GM12891 (cell line): ENCODE results near the gene BEND3.
A peak's percentile ranks its signal among the peaks of the same experiment; 100 is the strongest.

Experiments
- DNase-seq: peaks from one replicate; pipeline ENCODE4 v3.0.0; 2011; ENCODE audit warnings: low spot score; ENCODE audit not compliant: insufficient read length
- FAIRE-seq: peaks from 2 replicates; lab custom pipeline; 2011; peaks lifted over from hg19 to GRCh38; lab: Jason Lieb, UNC
- PAX5 ChIP-seq: IDR thresholded peaks from 2 replicates; pipeline ENCODE4 v1.6.1; 2011; ENCODE audit warnings: low read length, moderate library complexity, mild to moderate bottlenecking; ENCODE audit not compliant: insufficient read depth, severe bottlenecking
- POLR2A ChIP-seq: IDR thresholded peaks from 2 replicates; pipeline ENCODE4 v1.6.1; 2011; ENCODE audit warnings: low read depth, low read length, control low read depth
- POLR2AphosphoS5 ChIP-seq: IDR thresholded peaks from 2 replicates; pipeline ENCODE4 v1.6.1; 2011; ENCODE audit warnings: low read depth, low read length, control low read depth
- POU2F2 ChIP-seq: IDR thresholded peaks from 2 replicates; pipeline ENCODE4 v1.6.1; 2011; ENCODE audit warnings: low read depth, mild to moderate bottlenecking, control low read depth, low read length, moderate library complexity
- SPI1 ChIP-seq: IDR thresholded peaks from 2 replicates; pipeline ENCODE4 v1.6.1; 2011; ENCODE audit warnings: low read depth, low read length, control low read depth
- TAF1 ChIP-seq: IDR thresholded peaks from 2 replicates; pipeline ENCODE4 v1.6.1; 2011; ENCODE audit warnings: low read depth, low read length, control low read depth

Gene BEND3

DNA sequence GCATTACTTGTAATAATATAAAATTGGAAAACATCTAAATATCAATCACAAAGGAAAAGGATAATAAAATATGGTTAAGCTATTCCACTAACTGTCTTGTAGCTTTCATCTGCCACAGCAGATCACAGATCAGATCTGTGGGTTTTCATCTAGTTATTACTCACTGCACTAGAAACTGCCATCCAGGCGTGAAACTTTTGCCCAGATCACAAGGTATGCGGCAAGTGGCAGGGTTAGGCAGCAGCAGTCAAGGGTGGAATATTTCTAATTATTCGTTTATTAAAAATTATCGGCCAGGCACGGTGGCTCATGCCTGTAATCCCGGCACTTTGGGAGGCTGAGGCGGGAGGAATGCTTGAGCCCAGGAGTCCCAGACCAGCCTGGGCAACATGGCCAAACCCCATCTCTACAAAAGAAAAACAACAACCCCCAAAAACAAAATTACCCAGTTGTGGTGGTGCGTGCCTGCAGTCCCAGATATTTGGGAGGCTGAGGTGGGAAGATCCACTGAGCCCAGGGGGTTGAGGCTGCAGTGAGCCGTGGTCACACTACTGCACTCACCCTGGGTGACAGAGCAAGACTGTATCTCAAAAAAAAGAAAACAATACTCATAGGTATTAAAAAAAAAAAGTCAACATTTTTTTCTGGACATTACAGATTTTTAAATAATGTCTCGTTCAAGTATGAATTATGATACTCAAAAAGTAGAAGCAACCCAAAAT lies 32.1 kb downstream of the BEND3 start:
- peak; percentile 82 for FAIRE-seq
- no peak for TF ChIP-seq POLR2AphosphoS5
- TF ChIP-seq POLR2A, result no peak
- peak; percentile 90 for TF ChIP-seq PAX5
- TF ChIP-seq TAF1, result no peak
- no peak for TF ChIP-seq POU2F2
- TF ChIP-seq SPI1, result no peak
- no peak for DNase-seq

DNA sequence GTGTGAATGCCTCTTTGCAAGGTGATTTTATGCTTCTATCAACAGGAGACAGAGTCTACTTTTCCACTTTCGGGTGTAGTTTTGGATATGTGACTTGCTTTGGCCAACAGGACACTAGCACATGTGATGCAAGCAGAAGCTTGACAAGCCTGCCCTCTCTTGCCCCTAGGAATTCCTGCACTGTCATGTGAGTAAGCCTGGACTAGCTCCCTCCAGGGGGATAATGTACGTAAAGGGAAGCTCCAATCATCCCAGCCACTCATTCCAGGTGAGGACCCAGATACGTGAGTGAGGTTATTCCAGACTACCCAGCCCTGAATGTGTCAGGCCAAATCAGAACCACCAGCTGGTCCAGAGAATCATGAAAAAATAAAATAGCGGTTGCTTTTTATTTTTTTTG lies 33.3 kb downstream of the BEND3 start:
- DNase-seq (no peak), FAIRE-seq (peak; percentile 31)
- TF ChIP-seq SPI1 (no peak), TAF1 (no peak)

DNA sequence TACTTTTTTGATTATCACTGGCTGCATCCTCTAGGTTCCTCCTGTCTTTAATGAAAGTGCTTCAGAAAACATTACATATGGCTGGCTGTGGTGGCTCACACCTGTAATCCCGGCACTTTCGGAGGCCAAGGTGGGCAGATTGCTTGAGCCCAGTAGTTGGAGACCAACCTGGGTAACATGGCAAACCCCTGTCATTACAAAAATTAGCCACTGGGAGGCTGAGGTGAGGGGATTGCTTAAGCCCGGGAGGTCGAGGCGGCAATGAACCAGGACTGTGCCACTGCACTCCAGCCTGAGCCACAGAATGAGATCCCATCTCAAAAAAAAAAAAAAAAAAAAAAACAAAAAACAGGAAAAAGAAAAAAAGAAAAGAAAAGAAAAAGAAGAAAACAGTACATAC lies 35.3 kb downstream of the BEND3 start:
- DNase-seq (no peak), FAIRE-seq (peak; percentile 58)
- no peak for TF ChIP-seq POU2F2
- no peak for TF ChIP-seq PAX5
- no peak for TF ChIP-seq POLR2A
- no peak for TF ChIP-seq SPI1
- TF ChIP-seq POLR2AphosphoS5, result no peak
- TF ChIP-seq TAF1, result no peak

DNA sequence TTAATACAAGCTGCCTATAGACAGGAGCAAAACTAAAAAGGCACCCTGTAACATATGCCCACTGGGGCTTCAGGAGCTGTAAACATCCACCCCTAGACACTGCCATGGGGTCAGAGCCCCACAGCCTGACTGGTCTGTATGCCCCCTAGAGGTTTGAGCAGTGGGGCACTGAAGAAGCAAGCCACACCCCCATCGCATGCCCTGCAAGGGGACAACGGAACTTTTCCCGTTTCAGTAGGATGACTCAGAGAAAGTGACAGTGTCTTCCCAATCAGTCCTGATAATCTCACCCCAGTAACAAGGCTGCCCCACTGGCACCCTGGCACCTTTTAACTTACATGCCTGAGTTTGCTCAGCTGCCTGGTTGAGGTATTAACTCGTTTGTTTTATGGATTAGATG lies 35.9 kb downstream of the BEND3 start:
- TF ChIP-seq POLR2AphosphoS5 (no peak), PAX5 (no peak), POLR2A (no peak), SPI1 (no peak), POU2F2 (no peak), TAF1 (no peak)
- DNase-seq (no peak), FAIRE-seq (no peak)

DNA sequence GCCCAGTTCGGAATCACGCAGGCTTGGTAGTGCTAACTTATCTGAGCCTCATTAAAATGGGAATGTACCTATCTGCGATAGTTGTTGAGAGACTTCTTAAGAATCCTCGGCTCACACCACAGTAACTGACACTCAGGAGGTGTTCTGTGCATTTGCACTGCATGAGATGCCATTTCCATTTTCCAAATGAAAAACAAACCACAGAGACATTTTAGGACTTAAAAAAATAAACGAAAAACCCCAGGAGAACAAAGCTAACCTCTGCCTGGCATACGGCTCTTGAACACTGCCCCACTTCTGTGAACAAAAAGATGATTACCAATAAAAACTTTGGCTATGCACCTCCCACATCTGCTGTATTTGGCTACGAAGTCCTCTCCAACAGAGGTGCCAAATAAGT lies 37.6 kb downstream of the BEND3 start:
- DNase-seq (no peak), FAIRE-seq (no peak)
- TF ChIP-seq SPI1 (no peak), TAF1 (no peak), POU2F2 (no peak), PAX5 (no peak), POLR2AphosphoS5 (no peak), POLR2A (no peak)

DNA sequence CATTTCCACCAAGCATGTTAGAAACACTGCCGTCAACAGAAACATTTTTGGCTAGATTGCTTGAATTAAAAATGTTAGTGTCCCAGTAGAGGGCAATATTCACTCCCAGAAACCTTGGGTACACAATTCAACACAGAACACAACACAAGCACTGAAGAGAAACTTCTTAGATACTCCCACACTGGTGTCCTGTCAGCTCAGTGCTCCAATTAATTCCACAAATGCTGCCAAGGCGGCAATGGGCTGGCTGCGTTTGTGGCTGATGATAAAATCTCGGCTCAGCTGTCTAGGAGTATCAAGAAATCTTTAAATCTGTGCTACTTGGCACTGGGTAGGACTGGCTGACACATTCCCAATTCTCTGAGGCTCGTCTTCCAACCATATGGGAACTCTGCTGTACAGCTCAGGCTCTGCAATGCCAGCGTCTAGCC lies 39.3 kb downstream of the BEND3 start:
- FAIRE-seq (no peak), DNase-seq (no peak)
- TF ChIP-seq PAX5, result no peak
- no peak for TF ChIP-seq TAF1
- no peak for TF ChIP-seq SPI1
- TF ChIP-seq POLR2A, result no peak
- TF ChIP-seq POLR2AphosphoS5, result no peak
- TF ChIP-seq POU2F2, result no peak

DNA sequence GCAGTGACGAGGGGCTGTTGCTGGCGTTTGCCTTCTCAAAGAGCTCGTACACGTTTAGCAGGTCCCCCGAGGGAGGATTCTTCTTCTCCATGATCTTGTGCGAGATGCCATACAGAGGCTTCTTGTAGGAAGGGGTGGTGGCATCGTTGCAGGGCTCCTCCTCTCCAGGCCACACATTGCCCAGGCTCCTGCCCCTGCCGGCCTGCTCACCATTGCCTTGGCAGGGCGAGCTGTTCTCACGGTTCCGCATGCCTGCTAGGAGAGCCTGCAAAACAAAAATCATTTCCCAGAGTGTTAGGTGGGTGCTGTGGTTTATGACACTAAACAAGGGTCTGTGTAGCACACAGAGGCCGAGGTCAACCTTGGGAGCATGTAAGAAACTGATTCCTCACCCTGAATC lies 44.6 kb downstream of the BEND3 start:
- DNase-seq (no peak), FAIRE-seq (no peak)
- TF ChIP-seq POLR2A, result no peak
- TF ChIP-seq POU2F2, result no peak
- TF ChIP-seq PAX5, result no peak
- no peak for TF ChIP-seq SPI1
- TF ChIP-seq TAF1, result no peak
- no peak for TF ChIP-seq POLR2AphosphoS5

DNA sequence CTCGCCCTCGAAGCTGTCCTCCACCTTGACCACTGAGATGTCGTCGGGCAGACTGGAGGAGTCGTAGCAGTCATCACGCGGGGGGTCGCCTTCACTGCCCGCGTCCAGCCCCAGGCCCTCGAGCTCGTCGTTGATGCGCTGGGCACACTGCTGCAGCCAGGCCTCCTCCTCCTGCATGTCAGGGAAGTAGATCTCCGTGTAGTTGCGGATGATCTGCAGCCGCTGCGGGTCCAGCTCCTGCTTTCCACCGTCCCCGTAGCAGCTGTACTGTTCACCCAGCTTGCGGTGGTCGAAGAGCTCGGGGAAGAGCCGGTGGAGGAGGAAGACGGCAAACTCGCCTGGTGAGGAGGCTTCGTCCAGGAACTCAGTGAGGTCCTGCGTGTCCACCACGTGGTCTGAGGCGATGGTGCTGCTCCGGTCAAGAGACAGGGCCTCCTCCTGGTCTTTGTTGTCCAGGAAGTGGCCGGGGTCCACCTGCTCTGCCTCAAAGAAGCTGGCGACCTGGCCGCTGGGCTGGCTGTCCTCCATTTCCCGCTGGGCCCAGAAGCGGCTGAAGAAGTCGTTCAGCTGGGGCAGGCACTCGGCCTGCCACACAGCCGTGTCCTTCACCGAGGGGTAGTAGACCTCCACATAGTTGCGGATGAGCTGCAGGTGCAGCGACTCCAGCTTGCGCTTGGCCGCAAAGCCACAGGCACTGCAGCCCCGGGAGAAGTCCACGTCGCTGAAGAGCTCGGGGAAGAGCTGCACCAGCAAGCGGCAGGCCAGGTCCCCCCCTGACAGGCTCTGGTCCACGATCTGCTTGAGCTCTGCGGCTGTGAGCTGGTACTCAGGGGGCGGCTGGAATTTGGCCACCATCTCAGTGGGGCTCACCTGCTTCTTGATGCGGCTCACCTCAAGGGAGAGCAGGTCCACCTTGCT lies 45.4 kb downstream of the BEND3 start:
- DNase-seq (no peak), FAIRE-seq (no peak)
- TF ChIP-seq POU2F2 (no peak), SPI1 (no peak), POLR2A (no peak), PAX5 (no peak), POLR2AphosphoS5 (no peak)

DNA sequence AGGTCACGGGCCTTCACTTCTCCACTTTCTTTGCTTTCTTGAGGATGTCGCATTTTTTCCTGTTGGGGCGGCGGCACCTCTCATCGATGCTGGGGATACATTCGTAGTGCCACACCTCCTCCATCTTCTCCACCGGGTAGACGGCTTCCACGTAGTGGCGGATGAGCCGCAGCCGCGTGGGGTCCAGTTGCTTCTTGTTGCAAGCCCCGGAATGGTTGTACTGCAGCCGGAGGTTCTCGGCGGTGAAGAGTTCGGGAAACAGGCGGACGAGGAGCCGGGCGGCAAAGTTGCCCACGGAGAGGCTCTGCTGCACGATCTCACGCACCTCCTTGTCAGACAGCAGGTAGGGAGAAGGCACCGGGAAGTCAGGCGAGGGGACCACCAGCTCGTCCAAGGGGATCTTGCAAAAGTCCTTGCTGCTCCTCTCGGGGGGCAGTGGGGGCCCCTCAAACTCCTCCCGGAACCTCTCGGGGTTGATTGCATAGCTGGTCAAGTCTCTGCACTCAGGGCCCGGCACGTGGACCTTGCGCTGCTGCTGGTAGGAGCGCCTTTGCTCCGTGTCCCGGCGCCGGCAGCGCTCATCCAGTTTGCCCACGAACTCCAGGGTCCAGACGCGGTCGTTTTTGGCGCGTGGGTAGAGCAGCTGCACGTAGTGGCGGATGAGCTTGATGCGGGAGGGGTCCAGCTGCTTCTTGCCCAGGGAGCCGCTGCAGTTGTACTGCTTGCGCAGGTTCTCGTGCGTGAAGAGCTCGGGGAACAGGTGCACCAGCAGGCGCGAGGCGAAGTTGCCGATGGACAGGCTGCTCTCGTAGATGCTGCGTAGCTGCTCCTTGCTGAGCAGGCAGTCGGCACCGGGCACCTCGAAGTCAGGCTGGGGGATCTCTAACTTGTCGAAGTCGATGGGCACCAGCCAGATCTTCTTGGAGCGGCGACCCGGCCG lies 46.4 kb downstream of the BEND3 start:
- DNase-seq (no peak), FAIRE-seq (no peak)
- TF ChIP-seq SPI1 (no peak), POU2F2 (no peak), PAX5 (no peak), TAF1 (no peak), POLR2A (no peak), POLR2AphosphoS5 (no peak)
